GM12878 (cell line): ENCODE measurements around the gene S100A4. TPM values are rescaled to one million over a fixed set of nuclear protein-coding genes. Genes with fewer than 3 reads are reported as not detected.

ENCODE experiments used
- ATAC-seq: fragments of 200-7000 bp; cut with Tn5 transposase; 3 replicates; pipeline ENCODE4 v1.9.1; 2020; ENCODE audit warnings: mild to moderate bottlenecking, moderate library complexity
- BruUV-seq: library from RNA; stranded (reverse); fragments of 400-500 nt; replicated peaks from 2 replicates; lab custom pipeline; 2021; lab: Mats Ljungman, UMichigan
- CTCF ChIA-PET: fragments of 300-600 bp; sonication (Branson Sonifier 250); formaldehyde crosslinking; extraction: SDS; loops from one replicate; lab custom pipeline; 2021; ENCODE audit warnings: inconsistent platforms; lab: Yijun Ruan, JAX
- POLR2A ChIA-PET: fragments of 350-600 bp; formaldehyde crosslinking; extraction: SDS; loops from one replicate; lab custom pipeline; 2021; ENCODE audit warnings: inconsistent platforms; lab: Charles Lee
- RAD21 ChIA-PET: fragments of 300-600 bp; sonication (Branson Sonifier 250); formaldehyde crosslinking; loops from one replicate; lab custom pipeline; 2023; ENCODE audit warnings: antibody characterized with exemption; ENCODE audit not compliant: unreplicated experiment; lab: Charles Lee
- SMC1A ChIA-PET: fragments of 300-600 bp; sonication (Branson Sonifier 250); formaldehyde crosslinking; loops from one replicate; lab custom pipeline; 2023; ENCODE audit not compliant: unreplicated experiment, uncharacterized antibody; lab: Charles Lee
- DNase-seq: peaks from one replicate; pipeline ENCODE4 v3.0.0-alpha.2; 2011; ENCODE audit warnings: low read depth, low spot score
- FAIRE-seq: peaks from 3 replicates; lab custom pipeline; 2011; peaks lifted over from hg19 to GRCh38; lab: Jason Lieb, UNC
- H2AFZ ChIP-seq: 2 replicates; pipeline ENCODE4 v1.6.0; 2011; ENCODE audit warnings: low read depth, low read length, control low read depth; ENCODE audit not compliant: control insufficient read depth
- H3K27ac ChIP-seq: 2 replicates; pipeline ENCODE4 v1.5.1; 2011; ENCODE audit warnings: control low read depth; ENCODE audit not compliant: control insufficient read depth, insufficient read depth
- H3K27me3 ChIP-seq, 2 experiments: replicated peaks in 1 of 2; 2 replicates each; pipeline versions ENCODE4 v1.6.0 to v1.6.1; 2011; ENCODE audit warnings: low read length in 1 of 2; ENCODE audit not compliant: control insufficient read depth in 2 of 2, insufficient read depth in 2 of 2
- H3K36me3 ChIP-seq, 2 experiments: 2 replicates each; pipeline ENCODE4 v1.5.1; 2011; ENCODE audit warnings: low read length in 1 of 2; ENCODE audit not compliant: control insufficient read depth in 2 of 2, insufficient read depth in 2 of 2
- H3K4me1 ChIP-seq: 2 replicates; pipeline ENCODE4 v1.6.1; 2011; ENCODE audit warnings: mild to moderate bottlenecking, low read length, moderate library complexity, mixed read lengths; ENCODE audit not compliant: control insufficient read depth, insufficient read depth
- H3K4me2 ChIP-seq: 2 replicates; pipeline ENCODE4 v1.6.0; 2011; ENCODE audit warnings: control low read depth; ENCODE audit not compliant: control insufficient read depth, insufficient read depth
- H3K4me3 ChIP-seq: fragments of 200-600 bp; sonication (generic); 2 replicates; pipeline ENCODE4 v1.5.1; 2016
- H3K79me2 ChIP-seq: 2 replicates; pipeline ENCODE4 v1.6.0; 2011; ENCODE audit warnings: low read length; ENCODE audit not compliant: control insufficient read depth, insufficient read depth
- H3K9ac ChIP-seq: 2 replicates; pipeline ENCODE4 v1.8.0; 2011; ENCODE audit warnings: low read length, control low read depth, mixed read lengths; ENCODE audit not compliant: control insufficient read depth, insufficient read depth
- H3K9me3 ChIP-seq: replicated peaks from 3 replicates; pipeline ENCODE4 v1.5.1; 2011; ENCODE audit warnings: mild to moderate bottlenecking, low read length; ENCODE audit not compliant: control insufficient read depth, insufficient read depth
- H4K20me1 ChIP-seq: 2 replicates; pipeline ENCODE4 v1.6.0; 2011; ENCODE audit not compliant: control insufficient read depth, insufficient read depth
- BACH1 ChIP-seq: fragments of 450-650 bp; IDR thresholded peaks from 2 replicates; pipeline ENCODE4 v1.6.1; 2017; ENCODE audit warnings: mild to moderate bottlenecking, borderline replicate concordance
- BRCA1 ChIP-seq: IDR thresholded peaks from 2 replicates; pipeline ENCODE4 v1.6.1; 2011; ENCODE audit warnings: low read depth, low read length, improper control_type of control experiment
- CHD1 ChIP-seq: IDR thresholded peaks from 2 replicates; pipeline ENCODE4 v1.6.1; 2012; ENCODE audit warnings: low read depth, low read length, improper control_type of control experiment
- E4F1 ChIP-seq: fragments of 450-650 bp; IDR thresholded peaks from 2 replicates; pipeline ENCODE4 v1.6.1; 2018; ENCODE audit warnings: borderline replicate concordance, mild to moderate bottlenecking; ENCODE audit not compliant: partially characterized antibody
- RB1 ChIP-seq: fragments of 450-650 bp; formaldehyde crosslinking; IDR thresholded peaks from 2 replicates; pipeline ENCODE4 v1.6.1; 2017; ENCODE audit warnings: mild to moderate bottlenecking, borderline replicate concordance
- RBBP5 ChIP-seq: fragments of 200-600 bp; sonication (generic); conservative IDR thresholded peaks from 2 replicates; pipeline ENCODE4 v1.6.1; 2016
- ZBTB4 ChIP-seq: fragments of 450-650 bp; formaldehyde crosslinking; IDR thresholded peaks from 2 replicates; pipeline ENCODE4 v1.4.0; 2022; ENCODE audit warnings: mild to moderate bottlenecking, moderate library complexity
- WGBS: methylation state at CpG from one replicate; pipeline ENCODE4 v1.1.6; 2016; ENCODE audit warnings: low lambda C conversion rate; ENCODE audit not compliant: insufficient replicate concordance, insufficient coverage; ENCODE audit errors: missing lambda C conversion rate; 5-methylcytosine and 5-hydroxymethylcytosine counted together
- in situ Hi-C: fragments of 300-500 bp; cut with MboI; formaldehyde crosslinking; loops from 9 replicates; pipeline ENCODE4 v1.14.3; 2018; ENCODE audit warnings: mixed read lengths
- intact Hi-C: fragments of 100-400 bp; cut with micrococcal nuclease; formaldehyde crosslinking; loops from one replicate; pipeline ENCODE4 v1.14.2; 2022; ENCODE audit not compliant: unreplicated experiment
- polyA plus RNA-seq, 11 experiments: library from polyadenylated mRNA; depleted of rRNA in 4 of 11; unstranded in 6 of 11; stranded (reverse) in 5 of 11; fragments of >200 nt; fragmentation: Nextera tagmentation in 4 of 11; fragmentation: Illumina TruSeq in 1 of 11; extraction: Ambion mirVana in 4 of 11; extraction: Trizol in 1 of 11; gene quantifications; 1 replicate in 1 of 11; 2 replicates in 10 of 11; pipeline versions ENCODE4 v1.2.1 to v1.2.3, GENCODE V29; 2011 to 2016; ENCODE audit warnings: inconsistent platforms in 2 of 11, missing spikeins in 2 of 11, low read depth in 1 of 11
- total RNA-seq, 4 experiments: library from RNA; depleted of rRNA in 3 of 4; stranded (reverse); fragments of >200 nt in 3 of 4; fragmentation: Illumina TruSeq in 1 of 4; extraction: Trizol in 1 of 4; gene quantifications; 2 replicates each; pipeline versions ENCODE4 v1.2.1 to v1.2.3, GENCODE V29; 2013 to 2021
- TF ChIP-seq, protein P1 (sequence below): fragments of 450-650 bp; formaldehyde crosslinking; IDR thresholded peaks from 2 replicates; pipeline ENCODE4 v1.4.0; 2020; ENCODE audit warnings: mild to moderate bottlenecking, moderate library complexity

Gene S100A4
- total and polyA plus RNA-seq, 10 of the 15 experiments (the other 5 are each of a cell fraction or from before 2014, with no cell fraction given): 4.3 to 104 (median 27.3) TPM

- DNase-seq (no peak), FAIRE-seq (no peak), ATAC-seq (no peak)
- POLR2A ChIA-PET: no interaction called here
- Histone ChIP-seq H3K4me2 (no peak overlapping the region), H3K9me3 (no peaks in the 10 kb centered on the region), H3K27ac (no peak overlapping the region), H3K9ac (no peak overlapping the region), H4K20me1 (no peaks in the 10 kb centered on the region), H3K27me3 (no peaks in the 10 kb centered on the region), H3K4me3 (no peak overlapping the region), H3K4me1 (no peaks in the 10 kb centered on the region), H3K36me3 (no peaks in the 10 kb centered on the region), H2AFZ (no peak overlapping the region), H3K79me2 (no peaks in the 10 kb centered on the region)
- TF ChIP-seq BACH1 (no peak), CHD1 (no peak), RBBP5 (no peak), BRCA1 (no peak), ZBTB4 (CRISPR knock-in tag) (no peak), RB1 (no peak), E4F1 (no peak)
- TF ChIP-seq, protein P1, sequence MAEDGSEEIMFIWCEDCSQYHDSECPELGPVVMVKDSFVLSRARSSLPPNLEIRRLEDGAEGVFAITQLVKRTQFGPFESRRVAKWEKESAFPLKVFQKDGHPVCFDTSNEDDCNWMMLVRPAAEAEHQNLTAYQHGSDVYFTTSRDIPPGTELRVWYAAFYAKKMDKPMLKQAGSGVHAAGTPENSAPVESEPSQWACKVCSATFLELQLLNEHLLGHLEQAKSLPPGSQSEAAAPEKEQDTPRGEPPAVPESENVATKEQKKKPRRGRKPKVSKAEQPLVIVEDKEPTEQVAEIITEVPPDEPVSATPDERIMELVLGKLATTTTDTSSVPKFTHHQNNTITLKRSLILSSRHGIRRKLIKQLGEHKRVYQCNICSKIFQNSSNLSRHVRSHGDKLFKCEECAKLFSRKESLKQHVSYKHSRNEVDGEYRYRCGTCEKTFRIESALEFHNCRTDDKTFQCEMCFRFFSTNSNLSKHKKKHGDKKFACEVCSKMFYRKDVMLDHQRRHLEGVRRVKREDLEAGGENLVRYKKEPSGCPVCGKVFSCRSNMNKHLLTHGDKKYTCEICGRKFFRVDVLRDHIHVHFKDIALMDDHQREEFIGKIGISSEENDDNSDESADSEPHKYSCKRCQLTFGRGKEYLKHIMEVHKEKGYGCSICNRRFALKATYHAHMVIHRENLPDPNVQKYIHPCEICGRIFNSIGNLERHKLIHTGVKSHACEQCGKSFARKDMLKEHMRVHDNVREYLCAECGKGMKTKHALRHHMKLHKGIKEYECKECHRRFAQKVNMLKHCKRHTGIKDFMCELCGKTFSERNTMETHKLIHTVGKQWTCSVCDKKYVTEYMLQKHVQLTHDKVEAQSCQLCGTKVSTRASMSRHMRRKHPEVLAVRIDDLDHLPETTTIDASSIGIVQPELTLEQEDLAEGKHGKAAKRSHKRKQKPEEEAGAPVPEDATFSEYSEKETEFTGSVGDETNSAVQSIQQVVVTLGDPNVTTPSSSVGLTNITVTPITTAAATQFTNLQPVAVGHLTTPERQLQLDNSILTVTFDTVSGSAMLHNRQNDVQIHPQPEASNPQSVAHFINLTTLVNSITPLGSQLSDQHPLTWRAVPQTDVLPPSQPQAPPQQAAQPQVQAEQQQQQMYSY: no peak
- 74% methylated on average over 5 of the region's 5 CpGs for WGBS
- CTCF ChIA-PET: interaction anchor here (0.5 to 7.3 kb wide), 5 partner anchors 8 to 154 kb away, joined by 3 to 191 read pairs (median 3); no protein-coding TSS in a partner anchor
- SMC1A ChIA-PET: no interaction called here
- no TSS peak for BruUV-seq
- intact Hi-C loops: no loop called here
- RAD21 ChIA-PET: no interaction called here
- in situ Hi-C loops: loop anchor here (5.0 to 10.0 kb wide), 2 partner anchors 56 to 488 kb away; partner anchors contain the start of gene RPS27
Measured at GRCh38 chr1:153506386-153506785, 39.2 kb downstream of the S100A4 start.
